GM12878 (cell line): ENCODE data around the gene SH2D6. TPM values are rescaled to one million over a fixed set of nuclear protein-coding genes. Genes with fewer than 3 reads are reported as not detected.

Experiments used
- ATAC-seq: fragments of 200-7000 bp; cut with Tn5 transposase; 3 replicates; pipeline ENCODE4 v1.9.1; 2020; ENCODE audit warnings: mild to moderate bottlenecking, moderate library complexity
- BruUV-seq: library from RNA; stranded (reverse); fragments of 400-500 nt; replicated peaks from 2 replicates; lab custom pipeline; 2021; lab: Mats Ljungman, UMichigan
- CTCF ChIA-PET: fragments of 300-600 bp; sonication (Branson Sonifier 250); formaldehyde crosslinking; extraction: SDS; loops from one replicate; lab custom pipeline; 2021; ENCODE audit warnings: inconsistent platforms; lab: Yijun Ruan, JAX
- POLR2A ChIA-PET: fragments of 350-600 bp; formaldehyde crosslinking; extraction: SDS; loops from one replicate; lab custom pipeline; 2021; ENCODE audit warnings: inconsistent platforms; lab: Charles Lee
- RAD21 ChIA-PET: fragments of 300-600 bp; sonication (Branson Sonifier 250); formaldehyde crosslinking; loops from one replicate; lab custom pipeline; 2023; ENCODE audit warnings: antibody characterized with exemption; ENCODE audit not compliant: unreplicated experiment; lab: Charles Lee
- SMC1A ChIA-PET: fragments of 300-600 bp; sonication (Branson Sonifier 250); formaldehyde crosslinking; loops from one replicate; lab custom pipeline; 2023; ENCODE audit not compliant: unreplicated experiment, uncharacterized antibody; lab: Charles Lee
- DNase-seq: peaks from one replicate; pipeline ENCODE4 v3.0.0-alpha.2; 2011; ENCODE audit warnings: low read depth, low spot score
- FAIRE-seq: peaks from 3 replicates; lab custom pipeline; 2011; peaks lifted over from hg19 to GRCh38; lab: Jason Lieb, UNC
- H2AFZ ChIP-seq: 2 replicates; pipeline ENCODE4 v1.6.0; 2011; ENCODE audit warnings: low read depth, low read length, control low read depth; ENCODE audit not compliant: control insufficient read depth
- H3K27ac ChIP-seq: 2 replicates; pipeline ENCODE4 v1.5.1; 2011; ENCODE audit warnings: control low read depth; ENCODE audit not compliant: control insufficient read depth, insufficient read depth
- H3K27me3 ChIP-seq, 2 experiments: replicated peaks in 1 of 2; 2 replicates each; pipeline versions ENCODE4 v1.6.0 to v1.6.1; 2011; ENCODE audit warnings: low read length in 1 of 2; ENCODE audit not compliant: control insufficient read depth in 2 of 2, insufficient read depth in 2 of 2
- H3K36me3 ChIP-seq, 2 experiments: 2 replicates each; pipeline ENCODE4 v1.5.1; 2011; ENCODE audit warnings: low read length in 1 of 2; ENCODE audit not compliant: control insufficient read depth in 2 of 2, insufficient read depth in 2 of 2
- H3K4me1 ChIP-seq: 2 replicates; pipeline ENCODE4 v1.6.1; 2011; ENCODE audit warnings: mild to moderate bottlenecking, low read length, moderate library complexity, mixed read lengths; ENCODE audit not compliant: control insufficient read depth, insufficient read depth
- H3K4me2 ChIP-seq: 2 replicates; pipeline ENCODE4 v1.6.0; 2011; ENCODE audit warnings: control low read depth; ENCODE audit not compliant: control insufficient read depth, insufficient read depth
- H3K4me3 ChIP-seq: fragments of 200-600 bp; sonication (generic); 2 replicates; pipeline ENCODE4 v1.5.1; 2016
- H3K79me2 ChIP-seq: 2 replicates; pipeline ENCODE4 v1.6.0; 2011; ENCODE audit warnings: low read length; ENCODE audit not compliant: control insufficient read depth, insufficient read depth
- H3K9ac ChIP-seq: 2 replicates; pipeline ENCODE4 v1.8.0; 2011; ENCODE audit warnings: low read length, control low read depth, mixed read lengths; ENCODE audit not compliant: control insufficient read depth, insufficient read depth
- H3K9me3 ChIP-seq: replicated peaks from 3 replicates; pipeline ENCODE4 v1.5.1; 2011; ENCODE audit warnings: mild to moderate bottlenecking, low read length; ENCODE audit not compliant: control insufficient read depth, insufficient read depth
- H4K20me1 ChIP-seq: 2 replicates; pipeline ENCODE4 v1.6.0; 2011; ENCODE audit not compliant: control insufficient read depth, insufficient read depth
- FOS ChIP-seq: IDR thresholded peaks from 3 replicates; pipeline ENCODE4 v1.6.1; 2011; ENCODE audit warnings: borderline replicate concordance; ENCODE audit not compliant: insufficient read length; ENCODE audit errors: extremely low read depth
- HDAC6 ChIP-seq: fragments of 200-600 bp; sonication (generic); IDR thresholded peaks from one replicate; pipeline ENCODE4 v1.8.0; 2017; ENCODE audit warnings: antibody characterized with exemption; ENCODE audit not compliant: unreplicated experiment
- LARP7 ChIP-seq: fragments of 450-650 bp; IDR thresholded peaks from 2 replicates; pipeline ENCODE4 v1.6.1; 2017; ENCODE audit warnings: mild to moderate bottlenecking
- MXI1 ChIP-seq: fragments of 150-350 bp; IDR thresholded peaks from 2 replicates; pipeline ENCODE4 v1.6.1; 2011; ENCODE audit warnings: low read depth, mild to moderate bottlenecking, inconsistent platforms, low read length, improper control_type of control experiment
- WGBS: methylation state at CpG from one replicate; pipeline ENCODE4 v1.1.6; 2016; ENCODE audit warnings: low lambda C conversion rate; ENCODE audit not compliant: insufficient replicate concordance, insufficient coverage; ENCODE audit errors: missing lambda C conversion rate; 5-methylcytosine and 5-hydroxymethylcytosine counted together
- in situ Hi-C: fragments of 300-500 bp; cut with MboI; formaldehyde crosslinking; loops from 9 replicates; pipeline ENCODE4 v1.14.3; 2018; ENCODE audit warnings: mixed read lengths
- intact Hi-C: fragments of 100-400 bp; cut with micrococcal nuclease; formaldehyde crosslinking; loops from one replicate; pipeline ENCODE4 v1.14.2; 2022; ENCODE audit not compliant: unreplicated experiment
- polyA plus RNA-seq, 11 experiments: library from polyadenylated mRNA; depleted of rRNA in 4 of 11; unstranded in 6 of 11; stranded (reverse) in 5 of 11; fragments of >200 nt; fragmentation: Nextera tagmentation in 4 of 11; fragmentation: Illumina TruSeq in 1 of 11; extraction: Ambion mirVana in 4 of 11; extraction: Trizol in 1 of 11; gene quantifications; 1 replicate in 1 of 11; 2 replicates in 10 of 11; pipeline versions ENCODE4 v1.2.1 to v1.2.3, GENCODE V29; 2011 to 2016; ENCODE audit warnings: inconsistent platforms in 2 of 11, missing spikeins in 2 of 11, low read depth in 1 of 11
- total RNA-seq, 4 experiments: library from RNA; depleted of rRNA in 3 of 4; stranded (reverse); fragments of >200 nt in 3 of 4; fragmentation: Illumina TruSeq in 1 of 4; extraction: Trizol in 1 of 4; gene quantifications; 2 replicates each; pipeline versions ENCODE4 v1.2.1 to v1.2.3, GENCODE V29; 2013 to 2021
- TF ChIP-seq, protein P1 (sequence below): IDR thresholded peaks from 2 replicates; pipeline ENCODE4 v1.6.1; 2012; ENCODE audit warnings: low read length, inconsistent platforms
- TF ChIP-seq, protein P2 (sequence below): fragments of 450-650 bp; IDR thresholded peaks from 2 replicates; pipeline ENCODE4 v1.6.1; 2017; ENCODE audit warnings: low read depth, mild to moderate bottlenecking, moderate library complexity

The SH2D6 gene
- total and polyA plus RNA-seq, 10 of the 15 experiments (the other 5 are each of a cell fraction or from before 2014, with no cell fraction given): 0.23 to 0.59 (median 0.34) TPM; not detected in 6

DNA sequence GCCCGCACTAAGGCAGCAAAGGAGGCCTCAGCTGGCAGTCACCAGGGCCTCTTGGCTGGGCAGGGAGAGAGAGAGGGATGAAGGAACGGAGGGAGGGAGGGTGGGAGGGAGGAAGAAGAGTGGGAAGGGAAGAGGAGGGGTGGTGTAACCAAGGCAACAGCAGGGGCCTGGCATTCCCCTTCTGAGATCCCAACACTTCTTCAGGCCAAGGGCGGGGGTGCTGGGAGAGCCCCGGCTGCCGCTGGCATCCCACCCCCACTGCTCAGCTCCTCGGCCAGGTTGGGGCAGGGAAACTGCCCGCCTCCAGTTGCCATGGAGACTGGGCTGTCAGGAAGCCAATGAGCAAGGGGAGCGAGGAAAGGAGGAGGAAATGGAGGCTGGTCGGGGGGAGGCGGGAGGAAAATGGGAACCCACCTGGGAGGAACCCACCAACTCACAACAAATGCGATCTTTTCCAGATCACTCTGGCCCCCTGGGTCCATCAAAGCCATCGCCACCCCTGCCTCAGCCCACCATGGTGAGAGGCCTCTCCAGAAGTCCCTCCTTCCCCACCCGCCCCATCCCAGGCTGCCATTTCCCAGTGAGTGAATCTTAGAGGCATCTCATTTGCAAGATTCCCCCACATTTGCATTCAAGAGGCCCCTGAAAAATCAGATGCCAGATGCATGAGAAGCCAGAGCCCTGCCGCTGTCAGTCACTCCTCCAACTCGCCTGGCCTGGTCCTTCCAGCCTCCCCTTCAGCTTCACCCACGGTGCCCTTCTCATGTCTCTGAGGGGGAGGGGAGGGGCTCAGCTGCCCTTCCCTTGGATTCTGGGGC lies 12.4 kb downstream of the SH2D6 start:
- RAD21 ChIA-PET: interaction anchor here (0.7 kb wide), 1 partner anchor 123 kb away, joined by 5 read pairs; no protein-coding TSS in a partner anchor
- Histone ChIP-seq H3K9me3 (no peaks in the 10 kb centered on the region), H3K79me2 (no peaks in the 10 kb centered on the region), H3K36me3 (no peaks in the 10 kb centered on the region), H3K9ac (no peak overlapping the region), H3K4me3 (no peak overlapping the region), H4K20me1 (no peaks in the 10 kb centered on the region), H3K27me3 (no peaks in the 10 kb centered on the region), H3K4me2 (no peak overlapping the region), H2AFZ (no peak overlapping the region), H3K4me1 (no peaks in the 10 kb centered on the region), H3K27ac (no peak overlapping the region)
- no peak for DNase-seq
- BruUV-seq: no TSS peak
- in situ Hi-C loops (no loop called here), intact Hi-C loops (no loop called here)
- WGBS: 41% methylated on average over 12 of the region's 16 CpGs
- SMC1A ChIA-PET: interaction anchor here (1.4 to 3.2 kb wide), 2 partner anchors 12 to 119 kb away, joined by 7 to 22 read pairs; partner anchors contain the start of gene SH2D6
- no peak for TF ChIP-seq LARP7
- TF ChIP-seq, protein P1, sequence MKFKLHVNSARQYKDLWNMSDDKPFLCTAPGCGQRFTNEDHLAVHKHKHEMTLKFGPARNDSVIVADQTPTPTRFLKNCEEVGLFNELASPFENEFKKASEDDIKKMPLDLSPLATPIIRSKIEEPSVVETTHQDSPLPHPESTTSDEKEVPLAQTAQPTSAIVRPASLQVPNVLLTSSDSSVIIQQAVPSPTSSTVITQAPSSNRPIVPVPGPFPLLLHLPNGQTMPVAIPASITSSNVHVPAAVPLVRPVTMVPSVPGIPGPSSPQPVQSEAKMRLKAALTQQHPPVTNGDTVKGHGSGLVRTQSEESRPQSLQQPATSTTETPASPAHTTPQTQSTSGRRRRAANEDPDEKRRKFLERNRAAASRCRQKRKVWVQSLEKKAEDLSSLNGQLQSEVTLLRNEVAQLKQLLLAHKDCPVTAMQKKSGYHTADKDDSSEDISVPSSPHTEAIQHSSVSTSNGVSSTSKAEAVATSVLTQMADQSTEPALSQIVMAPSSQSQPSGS: no peak
- no peak for TF ChIP-seq FOS
- no peak for TF ChIP-seq MXI1
- no peak for TF ChIP-seq HDAC6
- TF ChIP-seq, protein P2, sequence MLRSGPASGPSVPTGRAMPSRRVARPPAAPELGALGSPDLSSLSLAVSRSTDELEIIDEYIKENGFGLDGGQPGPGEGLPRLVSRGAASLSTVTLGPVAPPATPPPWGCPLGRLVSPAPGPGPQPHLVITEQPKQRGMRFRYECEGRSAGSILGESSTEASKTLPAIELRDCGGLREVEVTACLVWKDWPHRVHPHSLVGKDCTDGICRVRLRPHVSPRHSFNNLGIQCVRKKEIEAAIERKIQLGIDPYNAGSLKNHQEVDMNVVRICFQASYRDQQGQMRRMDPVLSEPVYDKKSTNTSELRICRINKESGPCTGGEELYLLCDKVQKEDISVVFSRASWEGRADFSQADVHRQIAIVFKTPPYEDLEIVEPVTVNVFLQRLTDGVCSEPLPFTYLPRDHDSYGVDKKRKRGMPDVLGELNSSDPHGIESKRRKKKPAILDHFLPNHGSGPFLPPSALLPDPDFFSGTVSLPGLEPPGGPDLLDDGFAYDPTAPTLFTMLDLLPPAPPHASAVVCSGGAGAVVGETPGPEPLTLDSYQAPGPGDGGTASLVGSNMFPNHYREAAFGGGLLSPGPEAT: no peak
- POLR2A ChIA-PET: interaction anchor here (0.7 kb wide), 2 partner anchors 23 to 108 kb away, joined by 3 read pairs; partner anchors contain the start of gene MAT2A
- no peak for ATAC-seq
- FAIRE-seq: no peak
- CTCF ChIA-PET: interaction anchor here (1.0 to 3.4 kb wide), 4 partner anchors 11 to 129 kb away, joined by 3 to 17 read pairs (median 5); no protein-coding TSS in a partner anchor
